ENCODE data around the gene MFGE8.

MFGE8 gene

DNA sequence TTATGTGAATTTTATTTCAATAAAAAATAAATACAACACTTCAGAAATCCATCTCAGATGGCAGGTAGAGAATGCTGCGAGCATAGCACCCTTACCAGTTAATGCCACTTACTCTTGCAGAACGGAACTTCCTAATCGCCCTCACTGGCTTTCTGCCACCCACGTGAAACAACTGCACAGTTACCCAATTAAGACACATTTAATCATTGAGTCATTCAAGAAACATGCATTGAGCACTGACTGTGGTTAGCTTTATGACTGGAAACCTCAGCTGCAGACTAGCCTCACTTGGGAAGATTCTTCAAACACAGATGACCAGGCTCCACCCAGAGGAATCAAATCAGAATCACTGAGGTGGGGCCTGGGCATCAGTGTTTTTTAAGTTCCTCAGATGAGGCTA lies 5.6 kb upstream of the MFGE8 start:
- DNase-seq (ENCODE audit: low spot score), result peak; percentile 81

DNA sequence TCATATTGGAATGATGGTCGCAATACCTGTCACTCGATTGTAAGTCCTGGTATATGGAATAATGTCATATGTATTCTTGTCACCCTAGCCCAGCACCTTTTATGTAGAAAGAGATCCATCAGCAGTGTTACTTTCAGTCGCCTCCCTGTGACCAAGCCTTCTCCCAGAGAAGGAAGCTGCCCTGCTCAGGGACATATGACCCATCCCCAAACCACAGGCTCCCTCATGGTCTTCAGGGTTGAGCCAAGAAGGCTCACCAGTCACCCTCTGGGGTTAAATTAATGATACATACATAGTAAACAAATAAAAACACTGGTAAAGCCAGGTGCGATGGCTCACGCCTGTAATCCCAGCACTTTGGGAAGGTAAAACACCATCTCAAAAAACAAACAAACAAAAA lies 4.6 kb upstream of the MFGE8 start:
- no peak for DNase-seq (ENCODE audit: low spot score)

DNA sequence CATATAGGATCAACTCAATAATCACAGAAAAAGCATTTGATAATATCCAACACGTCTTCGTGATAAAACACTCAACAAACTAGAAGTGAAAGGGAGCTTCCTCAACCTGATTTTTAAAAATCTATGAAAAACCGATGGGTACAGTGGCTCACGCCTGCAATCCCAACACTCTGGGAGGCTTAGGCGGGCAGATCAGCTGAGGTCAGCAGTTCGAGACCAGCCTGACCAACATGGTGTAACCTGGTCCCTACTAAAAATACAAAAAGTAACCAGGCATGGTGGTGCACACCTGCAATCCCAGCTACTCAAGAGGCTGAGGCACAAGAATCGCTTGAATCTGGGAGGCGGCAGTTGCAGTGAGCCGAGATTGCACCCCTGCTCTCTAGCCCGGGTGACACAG lies 2.2 kb upstream of the MFGE8 start:
- no peak for DNase-seq (ENCODE audit: low spot score)

DNA sequence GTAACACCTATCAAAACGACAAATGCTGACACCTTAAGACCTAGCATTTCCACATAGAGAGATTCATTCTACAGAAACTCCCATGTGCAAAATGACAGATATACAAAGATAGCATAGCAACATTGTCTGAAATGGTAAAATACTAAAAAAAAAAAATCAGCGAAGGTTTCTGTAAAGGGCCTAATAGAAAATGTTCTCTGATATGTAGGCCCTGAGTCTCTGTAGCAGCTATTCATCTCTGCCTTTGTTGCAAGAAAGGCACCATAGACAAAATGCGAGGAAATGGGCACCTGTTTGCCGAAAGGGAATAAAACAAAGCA lies 631 bp upstream of the MFGE8 start:
- no peak for DNase-seq (ENCODE audit: low spot score)

- peak; percentile 73 for DNase-seq (ENCODE audit: low spot score)
Observed at GRCh38 chr15:88912500-88912921, 668 bp downstream of the MFGE8 start.

DNA sequence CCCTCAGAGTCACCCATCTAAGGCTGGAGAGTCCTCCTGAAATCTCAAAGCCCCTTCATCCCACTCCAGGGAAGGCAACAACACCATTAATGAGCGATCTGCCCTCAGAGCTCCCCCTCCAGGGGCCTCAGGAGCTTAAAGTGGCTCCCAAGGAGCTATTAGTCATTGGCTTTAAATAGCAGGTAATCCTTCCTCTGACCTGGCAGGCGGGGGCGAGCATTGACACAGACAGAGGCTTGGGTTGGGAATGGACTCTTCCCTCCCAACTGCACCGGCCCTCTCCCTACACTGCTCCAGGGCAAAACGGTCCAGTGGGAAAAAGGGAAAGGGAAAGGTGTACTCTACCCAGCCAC lies 1.4 kb downstream of the MFGE8 start:
- peak; percentile 40 for DNase-seq (ENCODE audit: low spot score)

DNA sequence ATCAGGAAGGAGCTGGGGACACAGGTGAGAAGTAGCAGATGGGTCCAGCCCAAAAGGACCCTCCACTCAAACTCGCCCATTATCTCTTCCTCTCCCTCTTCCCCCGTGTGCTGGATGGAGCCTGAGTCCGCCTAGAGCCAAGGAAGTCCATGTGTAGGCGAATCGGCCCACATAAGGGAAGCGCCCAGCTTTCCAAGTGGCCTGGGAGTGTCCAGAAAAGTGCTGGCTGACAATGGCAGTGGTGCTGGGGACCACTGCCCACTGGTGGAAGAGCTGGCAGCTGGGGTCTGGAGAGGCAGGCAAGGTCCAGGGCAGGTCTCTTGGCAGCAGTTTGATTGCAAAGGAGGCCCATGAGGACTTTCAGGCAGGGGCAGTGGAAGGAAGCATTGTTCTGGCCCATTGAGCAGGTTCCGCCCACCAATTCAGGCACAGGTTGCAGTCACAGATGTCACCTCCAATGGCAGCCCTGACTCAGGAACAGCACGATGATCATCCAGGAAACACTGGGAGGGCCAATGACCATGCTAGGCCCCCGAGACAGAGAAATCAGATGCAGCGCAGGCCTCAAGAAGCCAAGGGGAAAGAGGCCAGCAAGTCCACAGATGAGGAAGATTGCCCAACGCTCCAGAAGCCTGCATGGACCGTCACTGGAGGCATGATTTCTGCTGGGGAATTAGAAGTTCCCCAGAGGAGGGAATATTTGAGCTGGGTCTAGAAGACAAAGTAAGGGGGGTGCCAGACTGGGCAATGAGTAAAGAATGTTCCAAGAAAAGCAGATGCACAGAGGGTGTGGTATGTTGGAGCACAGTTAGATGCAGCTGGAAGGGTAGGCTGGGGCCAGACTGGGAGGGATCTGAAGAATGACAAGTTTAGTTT lies 3.0 kb downstream of the MFGE8 start:
- DNase-seq (ENCODE audit: low spot score), result peak; percentile 14

DNA sequence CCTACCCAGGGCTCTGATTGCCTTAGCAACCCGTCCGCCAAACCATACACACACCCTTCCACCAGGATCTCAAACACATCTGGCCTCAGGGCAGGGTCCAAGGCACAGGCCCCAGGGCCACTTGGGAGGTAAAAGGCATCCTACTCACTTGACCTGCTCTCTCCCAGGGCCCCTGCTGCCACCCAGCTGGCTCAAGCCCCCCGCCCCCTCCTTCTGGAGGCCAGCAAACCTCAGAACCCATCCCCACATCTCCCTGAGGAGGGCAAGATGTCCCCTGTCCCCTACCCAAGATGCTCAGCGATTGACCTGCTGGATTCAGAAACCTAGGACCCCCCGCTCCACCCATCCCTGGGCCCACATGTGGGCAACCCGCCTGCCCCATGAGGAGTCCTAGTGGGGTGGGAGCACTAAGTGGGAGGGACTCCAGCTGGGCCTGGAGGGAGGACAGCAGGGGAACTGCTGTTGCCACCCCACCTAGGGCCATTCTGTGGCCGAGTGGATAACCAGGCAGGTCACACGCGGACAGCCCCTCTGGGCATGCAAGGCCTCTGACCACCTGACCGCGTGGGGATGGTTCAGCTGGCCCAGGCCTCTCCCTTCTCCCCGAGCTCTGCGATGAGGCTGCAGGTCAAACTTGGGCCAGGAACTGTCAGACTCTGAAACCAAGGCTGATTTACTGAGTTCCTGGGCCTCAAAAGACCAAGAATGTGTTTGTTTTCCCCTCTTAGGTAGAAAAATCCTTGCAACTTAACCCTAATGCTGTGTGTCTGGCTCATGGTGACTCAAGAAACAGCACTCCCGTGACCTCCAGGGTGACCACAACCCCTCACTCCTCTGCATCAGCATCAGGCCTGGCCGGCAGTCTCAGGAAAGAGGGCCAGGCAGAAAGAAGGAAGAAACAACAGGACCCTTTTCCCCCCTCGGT lies 4.2 kb downstream of the MFGE8 start:
- peak; percentile 71 for DNase-seq (ENCODE audit: low spot score)

GRCh38 chr15:88908123-88908522 lies 5.1 kb downstream of the MFGE8 start:
- DNase-seq (ENCODE audit: low spot score), result no peak

DNA sequence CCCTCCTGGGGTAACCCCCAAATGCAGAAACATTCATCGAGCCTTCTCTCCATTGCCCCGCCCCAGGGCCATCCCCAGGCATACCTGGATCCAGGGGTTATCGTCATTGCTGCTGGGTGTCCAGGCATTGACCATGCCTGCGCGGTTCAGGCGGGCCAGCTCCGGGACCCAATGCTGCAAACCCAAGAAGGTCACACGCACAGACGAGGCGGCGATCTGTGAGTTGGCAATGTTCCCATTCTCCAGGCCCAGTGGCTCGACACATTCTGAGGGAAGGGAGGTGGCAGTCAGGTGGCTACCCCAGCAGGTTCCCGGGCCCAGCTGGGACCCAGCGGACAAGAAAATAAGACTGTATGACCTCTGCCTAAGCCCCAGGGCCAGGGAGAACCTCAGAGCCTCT lies 6.1 kb downstream of the MFGE8 start:
- no peak for DNase-seq (ENCODE audit: low spot score)

DNA sequence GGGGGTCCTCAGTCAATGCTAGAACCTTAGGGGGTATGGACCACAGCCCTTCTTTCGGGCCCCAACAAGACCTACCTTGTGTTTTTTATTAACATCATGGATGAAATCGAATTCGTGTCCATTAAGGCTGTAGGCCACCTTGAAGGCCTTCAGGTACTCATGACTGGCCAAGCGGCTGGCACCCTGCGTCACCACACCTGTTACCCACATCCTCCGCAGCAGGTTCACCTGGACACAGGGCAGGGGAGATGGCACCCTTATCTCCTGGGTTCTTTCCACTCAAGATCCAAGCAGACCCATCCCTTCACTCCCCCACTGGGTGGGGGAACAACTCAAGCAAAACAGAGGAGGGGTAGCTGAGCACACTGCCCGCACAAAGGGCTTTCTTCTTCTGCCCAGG lies 6.6 kb downstream of the MFGE8 start:
- DNase-seq (ENCODE audit: low spot score), result no peak

DNA sequence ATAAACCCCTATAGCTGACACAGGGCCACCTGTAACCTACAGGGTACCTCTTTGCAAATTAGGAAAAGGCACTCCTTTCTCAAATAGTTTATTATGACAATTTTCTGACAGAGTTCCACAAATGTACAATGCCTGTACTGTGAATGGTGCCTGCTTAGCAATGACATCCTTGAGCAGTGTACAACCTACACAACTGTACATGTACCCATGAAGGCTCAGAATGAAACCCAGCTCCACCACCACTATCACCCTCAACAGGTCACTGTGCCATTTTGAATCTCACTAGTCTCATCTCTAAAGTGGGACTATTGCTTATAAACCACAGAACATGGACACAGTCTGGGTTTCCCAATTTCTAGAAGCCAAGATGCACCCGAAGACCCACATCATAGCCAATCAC lies 7.0 kb downstream of the MFGE8 start:
- DNase-seq (ENCODE audit: low spot score), result no peak

- peak; percentile 1 for DNase-seq (ENCODE audit: low spot score)
Observed at GRCh38 chr15:88905576-88905975, 7.6 kb downstream of the MFGE8 start.

DNA sequence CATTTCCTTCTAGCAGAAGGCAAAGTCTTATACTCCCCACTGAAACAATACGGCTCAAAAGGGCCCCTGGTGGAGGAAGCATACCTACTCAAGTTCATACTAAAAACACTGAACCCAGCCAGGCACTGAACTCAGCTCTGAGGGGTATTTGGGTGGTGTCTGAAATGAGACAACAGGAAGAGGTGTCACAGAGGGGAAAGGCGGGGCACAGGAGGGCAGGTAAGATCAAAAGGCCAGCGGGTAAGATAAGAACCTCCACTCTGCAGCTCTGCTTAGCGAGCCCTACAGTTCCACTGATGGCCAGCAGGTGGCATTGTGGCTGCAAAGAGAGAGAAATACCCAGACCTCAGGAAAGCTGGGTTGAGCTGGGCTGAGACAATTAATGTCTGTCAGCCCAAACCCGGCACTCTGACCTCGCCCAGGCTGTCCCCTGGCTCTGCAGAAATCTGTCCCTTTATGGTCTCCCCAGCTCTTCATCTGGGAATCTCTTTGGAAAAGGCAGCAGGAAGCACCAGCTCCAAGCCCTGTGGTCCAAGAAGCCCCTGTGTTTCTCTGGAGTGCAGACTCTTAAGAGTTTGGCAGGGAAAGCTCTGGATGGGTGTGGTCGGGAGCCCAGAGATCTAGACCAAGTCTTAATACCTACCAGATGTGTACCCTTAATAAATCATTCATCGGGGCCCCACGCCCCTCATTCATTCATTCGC lies 8.4 kb downstream of the MFGE8 start:
- peak; percentile 78 for DNase-seq (ENCODE audit: low spot score)

GRCh38 chr15:88904257-88904623 lies 8.9 kb downstream of the MFGE8 start:
- no peak for DNase-seq (ENCODE audit: low spot score)

- DNase-seq (ENCODE audit: low spot score), result no peak
Observed at GRCh38 chr15:88902846-88903245, 10.3 kb downstream of the MFGE8 start.

DNA sequence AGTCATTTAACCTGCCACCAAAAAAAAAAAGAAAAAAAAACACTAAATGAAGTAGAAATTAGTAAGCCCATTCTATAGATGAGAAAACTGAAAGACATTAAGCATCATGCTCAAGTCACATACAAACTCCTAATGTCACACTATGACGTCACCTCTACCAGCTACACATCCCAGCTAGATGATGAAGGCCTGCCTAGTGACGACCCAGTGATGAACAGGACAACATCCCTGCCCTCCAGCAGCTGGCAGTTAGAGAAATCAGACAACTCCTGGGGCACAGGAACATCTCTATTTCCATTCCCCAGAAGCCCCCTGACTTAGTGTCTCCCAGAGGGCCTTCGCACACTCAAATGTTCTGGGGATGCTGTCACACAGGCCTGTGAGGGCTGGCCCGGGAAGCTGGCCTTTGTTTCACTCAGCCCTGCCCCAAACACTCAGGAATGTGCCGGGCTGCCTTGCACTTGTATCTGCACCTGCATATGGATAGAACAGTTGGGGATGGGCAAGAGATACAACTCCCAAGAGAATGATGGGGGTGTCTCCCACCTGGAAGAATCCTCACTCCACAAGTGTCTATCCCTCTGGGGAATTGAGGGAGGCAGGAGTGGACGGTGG lies 10.9 kb downstream of the MFGE8 start:
- no peak for DNase-seq (ENCODE audit: low spot score)

- DNase-seq (ENCODE audit: low spot score), result no peak
Observed at GRCh38 chr15:88901508-88902220, 11.5 kb downstream of the MFGE8 start.

- no peak for DNase-seq (ENCODE audit: low spot score)
Observed at GRCh38 chr15:88900982-88901418, 12.2 kb downstream of the MFGE8 start.

- DNase-seq (ENCODE audit: low spot score), result peak; percentile 87
Observed at GRCh38 chr15:88900309-88900981, 12.7 kb downstream of the MFGE8 start.

DNA sequence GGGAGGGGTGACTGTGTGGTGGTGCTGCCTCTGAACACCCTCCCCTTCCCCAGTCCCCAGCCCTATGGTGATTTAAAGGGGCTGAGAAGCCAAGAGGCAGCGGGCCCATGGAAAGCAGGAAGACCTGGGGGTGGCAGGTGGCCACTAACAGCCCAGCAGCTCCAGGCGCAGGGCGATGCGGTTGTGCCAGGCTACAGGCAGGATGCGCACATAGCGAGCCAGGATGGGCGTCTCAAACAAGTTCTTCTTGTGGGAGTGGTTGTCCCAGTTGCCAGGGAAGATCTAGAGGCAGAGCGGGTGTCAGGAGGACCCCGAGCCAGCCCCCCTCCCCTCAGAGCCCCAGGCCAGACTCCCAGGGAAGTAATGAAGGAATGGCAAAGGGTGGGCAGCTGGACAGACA lies 13.9 kb downstream of the MFGE8 start:
- no peak for DNase-seq (ENCODE audit: low spot score)
